Measurements from ENCODE around the gene PDE8A. TPM values are rescaled to one million over a fixed set of nuclear protein-coding genes. Genes with fewer than 3 reads are reported as not detected.

PDE8A gene
- total and polyA plus RNA-seq, 2 of the 13 experiments (the other 11 are each of a cell fraction or from before 2014, with no cell fraction given), result 26.3 to 48.5 TPM

DNA sequence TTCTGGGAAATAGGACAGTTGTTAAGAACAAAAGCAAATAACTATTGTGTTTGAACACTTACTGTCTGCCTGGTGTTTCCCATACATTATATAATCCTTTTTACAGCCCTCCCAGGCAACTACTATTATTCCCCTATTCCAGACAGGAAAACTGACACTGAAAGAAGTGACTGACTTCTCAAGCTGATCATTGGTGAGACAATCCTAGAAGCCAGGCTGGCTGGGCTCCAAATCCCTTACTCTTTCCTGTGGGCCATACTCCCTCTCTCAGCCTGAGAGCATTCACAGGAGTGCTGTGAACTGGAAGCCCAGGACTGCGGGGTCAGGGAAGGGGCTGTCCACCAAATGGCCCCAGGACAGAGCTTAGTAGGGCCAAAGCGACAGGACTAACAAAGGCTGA is 39.2 kb upstream of the PDE8A start (continued):
- no peak for TF ChIP-seq GPN1 (CRISPR knock-in tag; IDR thresholded peaks at IDR 0.05; ENCODE audit: borderline replicate concordance)
- no peak for TF ChIP-seq PRPF4 (IDR thresholded peaks at IDR 0.05; ENCODE audit: low read depth, low read length, poor library complexity, severe bottlenecking)
- TF ChIP-seq NFRKB (IDR thresholded peaks at IDR 0.05), result no peak

DNA sequence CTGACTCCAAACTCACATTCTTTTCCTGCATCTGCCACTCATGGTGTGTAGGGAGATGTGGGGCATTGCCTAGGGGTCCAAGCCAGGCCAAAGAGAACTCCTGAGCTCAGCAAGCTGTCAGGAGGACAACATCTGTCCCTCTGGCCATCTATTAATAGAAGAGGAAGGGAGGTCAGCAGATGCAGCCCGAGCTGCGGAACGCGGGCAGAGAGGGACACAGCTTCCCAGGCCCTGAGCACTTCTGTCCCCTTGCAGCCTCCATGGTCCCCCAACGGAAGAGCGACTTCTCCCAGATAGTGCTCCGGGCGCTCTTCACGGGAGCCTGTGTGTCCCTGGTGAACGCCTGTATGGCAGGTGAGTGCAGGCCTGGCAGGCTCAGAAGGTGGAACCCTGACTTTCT is 37.3 kb upstream of the PDE8A start:
- no peak overlapping the region for H3K4me3 ChIP-seq (replicated peaks in 1 of 3; ENCODE audit: insufficient read depth in 1 of 3, low read depth in 2 of 3, low read length in 3 of 3)
- peaks cover 26% of the 10 kb centered on the region for H3K4me1 ChIP-seq (ENCODE audit: insufficient read depth, low read length)
- no peak overlapping the region for H3K27ac ChIP-seq (ENCODE audit: extremely low read length, insufficient read depth, low read length)
- H3K79me2 ChIP-seq (ENCODE audit: insufficient read depth, low read length), result no peaks in the 10 kb centered on the region
- intact Hi-C loops (cut with micrococcal nuclease; ENCODE audit: unreplicated experiment), result no loop called here
- DNase-seq (ENCODE audit: low spot score) (no peak), FAIRE-seq (no peak), ATAC-seq (no peak; the same call in 2 of the 3 replicates)
- in situ Hi-C loops (cut with HindIII; ENCODE audit: extremely low pct_ligation_motif_present, low pct_unique_long_range_greater_than_20kb), result no loop called here
- BruUV-seq (replicated peaks), result no TSS peak
- no peak overlapping the region for H3K9ac ChIP-seq (ENCODE audit: insufficient read depth, low read depth, low read length)
- H3K4me2 ChIP-seq (ENCODE audit: low read depth, low read length), result no peak overlapping the region
- H3K36me3 ChIP-seq (replicated peaks in 1 of 2; ENCODE audit: control insufficient read depth in 1 of 2, insufficient read depth in 2 of 2, low read length in 2 of 2), result no peaks in the 10 kb centered on the region
- WGBS (ENCODE audit: low lambda C conversion rate), result 86% methylated on average over 6 of the region's 10 CpGs
- CTCF ChIA-PET (ENCODE audit: low intra/inter-chr PET ratio, low total read pairs), result no interaction called here
- POLR2A ChIA-PET, result no interaction called here
- H3K27me3 ChIP-seq (ENCODE audit: control insufficient read depth in 1 of 2, insufficient read depth in 2 of 2, low read length in 2 of 2), result no peaks in the 10 kb centered on the region; a peak in 1 of 5 replicates
- H3K9me3 ChIP-seq (ENCODE audit: low read length), result no peaks in the 10 kb centered on the region
- no peaks in the 10 kb centered on the region for H4K20me1 ChIP-seq (ENCODE audit: insufficient read depth, low read length)
- no peak overlapping the region for H2AFZ ChIP-seq (ENCODE audit: low read length)
- TF ChIP-seq, protein P1, sequence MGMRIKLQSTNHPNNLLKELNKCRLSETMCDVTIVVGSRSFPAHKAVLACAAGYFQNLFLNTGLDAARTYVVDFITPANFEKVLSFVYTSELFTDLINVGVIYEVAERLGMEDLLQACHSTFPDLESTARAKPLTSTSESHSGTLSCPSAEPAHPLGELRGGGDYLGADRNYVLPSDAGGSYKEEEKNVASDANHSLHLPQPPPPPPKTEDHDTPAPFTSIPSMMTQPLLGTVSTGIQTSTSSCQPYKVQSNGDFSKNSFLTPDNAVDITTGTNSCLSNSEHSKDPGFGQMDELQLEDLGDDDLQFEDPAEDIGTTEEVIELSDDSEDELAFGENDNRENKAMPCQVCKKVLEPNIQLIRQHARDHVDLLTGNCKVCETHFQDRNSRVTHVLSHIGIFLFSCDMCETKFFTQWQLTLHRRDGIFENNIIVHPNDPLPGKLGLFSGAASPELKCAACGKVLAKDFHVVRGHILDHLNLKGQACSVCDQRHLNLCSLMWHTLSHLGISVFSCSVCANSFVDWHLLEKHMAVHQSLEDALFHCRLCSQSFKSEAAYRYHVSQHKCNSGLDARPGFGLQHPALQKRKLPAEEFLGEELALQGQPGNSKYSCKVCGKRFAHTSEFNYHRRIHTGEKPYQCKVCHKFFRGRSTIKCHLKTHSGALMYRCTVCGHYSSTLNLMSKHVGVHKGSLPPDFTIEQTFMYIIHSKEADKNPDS (CRISPR knock-in tag; IDR thresholded peaks at IDR 0.05), result no peak
- no peak for TF ChIP-seq ZNF543 (CRISPR knock-in tag; IDR thresholded peaks at IDR 0.05)
- no peak for TF ChIP-seq XBP1 (CRISPR knock-in tag; IDR thresholded peaks at IDR 0.05)
- TF ChIP-seq CCDC6 (CRISPR knock-in tag; IDR thresholded peaks at IDR 0.05), result no peak
- no peak for TF ChIP-seq ZNF333 (CRISPR knock-in tag; IDR thresholded peaks at IDR 0.05; ENCODE audit: borderline replicate concordance)
- TF ChIP-seq ZNF329 (CRISPR knock-in tag; IDR thresholded peaks at IDR 0.05; ENCODE audit: low read depth), result no peak
- no peak for TF ChIP-seq FOXO1 (CRISPR knock-in tag; IDR thresholded peaks at IDR 0.05)
- TF ChIP-seq RFXAP (CRISPR knock-in tag; IDR thresholded peaks at IDR 0.05; ENCODE audit: borderline replicate concordance), result no peak
- TF ChIP-seq ZFP36L2 (CRISPR knock-in tag; IDR thresholded peaks at IDR 0.05), result no peak
- TF ChIP-seq, protein P2, sequence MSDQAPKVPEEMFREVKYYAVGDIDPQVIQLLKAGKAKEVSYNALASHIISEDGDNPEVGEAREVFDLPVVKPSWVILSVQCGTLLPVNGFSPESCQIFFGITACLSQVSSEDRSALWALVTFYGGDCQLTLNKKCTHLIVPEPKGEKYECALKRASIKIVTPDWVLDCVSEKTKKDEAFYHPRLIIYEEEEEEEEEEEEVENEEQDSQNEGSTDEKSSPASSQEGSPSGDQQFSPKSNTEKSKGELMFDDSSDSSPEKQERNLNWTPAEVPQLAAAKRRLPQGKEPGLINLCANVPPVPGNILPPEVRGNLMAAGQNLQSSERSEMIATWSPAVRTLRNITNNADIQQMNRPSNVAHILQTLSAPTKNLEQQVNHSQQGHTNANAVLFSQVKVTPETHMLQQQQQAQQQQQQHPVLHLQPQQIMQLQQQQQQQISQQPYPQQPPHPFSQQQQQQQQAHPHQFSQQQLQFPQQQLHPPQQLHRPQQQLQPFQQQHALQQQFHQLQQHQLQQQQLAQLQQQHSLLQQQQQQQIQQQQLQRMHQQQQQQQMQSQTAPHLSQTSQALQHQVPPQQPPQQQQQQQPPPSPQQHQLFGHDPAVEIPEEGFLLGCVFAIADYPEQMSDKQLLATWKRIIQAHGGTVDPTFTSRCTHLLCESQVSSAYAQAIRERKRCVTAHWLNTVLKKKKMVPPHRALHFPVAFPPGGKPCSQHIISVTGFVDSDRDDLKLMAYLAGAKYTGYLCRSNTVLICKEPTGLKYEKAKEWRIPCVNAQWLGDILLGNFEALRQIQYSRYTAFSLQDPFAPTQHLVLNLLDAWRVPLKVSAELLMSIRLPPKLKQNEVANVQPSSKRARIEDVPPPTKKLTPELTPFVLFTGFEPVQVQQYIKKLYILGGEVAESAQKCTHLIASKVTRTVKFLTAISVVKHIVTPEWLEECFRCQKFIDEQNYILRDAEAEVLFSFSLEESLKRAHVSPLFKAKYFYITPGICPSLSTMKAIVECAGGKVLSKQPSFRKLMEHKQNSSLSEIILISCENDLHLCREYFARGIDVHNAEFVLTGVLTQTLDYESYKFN (CRISPR knock-in tag; conservative IDR thresholded peaks at IDR 0.05), result no peak
- no peak for TF ChIP-seq ERF (CRISPR knock-in tag; IDR thresholded peaks at IDR 0.05)
- TF ChIP-seq, protein P3, sequence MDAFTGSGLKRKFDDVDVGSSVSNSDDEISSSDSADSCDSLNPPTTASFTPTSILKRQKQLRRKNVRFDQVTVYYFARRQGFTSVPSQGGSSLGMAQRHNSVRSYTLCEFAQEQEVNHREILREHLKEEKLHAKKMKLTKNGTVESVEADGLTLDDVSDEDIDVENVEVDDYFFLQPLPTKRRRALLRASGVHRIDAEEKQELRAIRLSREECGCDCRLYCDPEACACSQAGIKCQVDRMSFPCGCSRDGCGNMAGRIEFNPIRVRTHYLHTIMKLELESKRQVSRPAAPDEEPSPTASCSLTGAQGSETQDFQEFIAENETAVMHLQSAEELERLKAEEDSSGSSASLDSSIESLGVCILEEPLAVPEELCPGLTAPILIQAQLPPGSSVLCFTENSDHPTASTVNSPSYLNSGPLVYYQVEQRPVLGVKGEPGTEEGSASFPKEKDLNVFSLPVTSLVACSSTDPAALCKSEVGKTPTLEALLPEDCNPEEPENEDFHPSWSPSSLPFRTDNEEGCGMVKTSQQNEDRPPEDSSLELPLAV (CRISPR knock-in tag; conservative IDR thresholded peaks at IDR 0.05; ENCODE audit: low read depth), result no peak
- TF ChIP-seq SP5 (CRISPR knock-in tag; IDR thresholded peaks at IDR 0.05; ENCODE audit: borderline replicate concordance, low read depth), result no peak
- TF ChIP-seq SSRP1 (CRISPR knock-in tag; IDR thresholded peaks at IDR 0.05), result no peak
- no peak for TF ChIP-seq ZNF850 (CRISPR knock-in tag; conservative IDR thresholded peaks at IDR 0.05)
